K562 (cell line): ENCODE data around the gene EID2. TPM values are rescaled to one million over a fixed set of nuclear protein-coding genes. Genes with fewer than 3 reads are reported as not detected.

Experiments
- ATAC-seq: fragments of 200-7000 bp; cut with Tn5 transposase; 3 replicates; pipeline ENCODE4 v1.9.1; 2020; ENCODE audit warnings: moderate library complexity
- BruUV-seq: library from RNA; stranded (reverse); fragments of 400-500 nt; replicated peaks from 2 replicates; lab custom pipeline; 2021; lab: Mats Ljungman, UMichigan
- CTCF ChIA-PET: fragments of 300-600 bp; formaldehyde crosslinking; extraction: SDS; loops from one replicate; lab custom pipeline; 2021; ENCODE audit warnings: low intra/inter-chr PET ratio; lab: Yijun Ruan, JAX
- POLR2A ChIA-PET: fragments of 300-600, 350-650 bp; sonication (Branson Sonifier 250); formaldehyde crosslinking; extraction: SDS; loops from one replicate; lab custom pipeline; 2021; ENCODE audit warnings: antibody characterized with exemption, inconsistent platforms; lab: Yijun Ruan, JAX
- DNase-seq, 4 experiments: peaks; one replicate each; pipeline versions ENCODE4 v3.0.0 to v3.0.0-alpha.2; 2011 to 2018; ENCODE audit warnings: low spot score in 3 of 4, mixed read lengths in 3 of 4; ENCODE audit errors: extremely low read depth in 1 of 4
- FAIRE-seq: peaks from 2 replicates; lab custom pipeline; 2011; peaks lifted over from hg19 to GRCh38; lab: Jason Lieb, UNC
- H2AFZ ChIP-seq: 2 replicates; pipeline ENCODE4 v1.6.0; 2011; ENCODE audit warnings: low read depth, low read length, control low read depth, inconsistent platforms
- H3K27ac ChIP-seq: fragments of 200-600 bp; 3 replicates; pipeline ENCODE4 v1.8.0; 2011; ENCODE audit warnings: low read depth, mild to moderate bottlenecking, control low read depth, inconsistent platforms, low read length, moderate library complexity, mixed read lengths; ENCODE audit errors: extremely low read depth
- H3K27me3 ChIP-seq, 2 experiments: fragments of 300-600 bp in 1 of 2; 2 replicates in 1 of 2; 3 replicates in 1 of 2; pipeline versions ENCODE4 v1.6.0 to v1.8.0; 2011; ENCODE audit warnings: inconsistent platforms in 2 of 2, low read length in 2 of 2, mild to moderate bottlenecking in 1 of 2, mixed read lengths in 1 of 2, moderate library complexity in 1 of 2; ENCODE audit not compliant: control insufficient read depth in 2 of 2, insufficient read depth in 2 of 2
- H3K36me3 ChIP-seq: fragments of 300-600 bp; 3 replicates; pipeline ENCODE4 v1.8.0; 2011; ENCODE audit warnings: mild to moderate bottlenecking, low read length, inconsistent platforms; ENCODE audit not compliant: control insufficient read depth, insufficient read depth
- H3K4me1 ChIP-seq, 2 experiments: fragments of 200-600 bp in 1 of 2; replicated peaks in 1 of 2; 2 replicates in 1 of 2; 3 replicates in 1 of 2; pipeline versions ENCODE4 v1.5.1 to v1.8.0; 2011; ENCODE audit warnings: inconsistent platforms in 2 of 2, low read length in 2 of 2, mild to moderate bottlenecking in 1 of 2, mixed read lengths in 1 of 2, moderate library complexity in 1 of 2; ENCODE audit not compliant: control insufficient read depth in 2 of 2, insufficient read depth in 2 of 2
- H3K4me2 ChIP-seq: 2 replicates; pipeline ENCODE4 v1.6.1; 2011; ENCODE audit warnings: low read length, control low read depth, inconsistent platforms, mixed read lengths; ENCODE audit not compliant: insufficient read depth
- H3K4me3 ChIP-seq: fragments of 200-600 bp; sonication (generic), shearing (Covaris generic); 2 replicates; pipeline ENCODE4 v1.5.1; 2016; ENCODE audit warnings: control low read depth, inconsistent platforms
- H3K79me2 ChIP-seq: fragments of 200-600 bp; 3 replicates; pipeline ENCODE4 v1.8.0; 2011; ENCODE audit warnings: low read length, inconsistent platforms; ENCODE audit not compliant: control insufficient read depth, insufficient read depth
- H3K9ac ChIP-seq, 2 experiments: 2 replicates each; pipeline versions ENCODE4 v1.6.0 to v1.6.1; 2011; ENCODE audit warnings: low read depth in 2 of 2, low read length in 2 of 2, control low read depth in 1 of 2, inconsistent platforms in 1 of 2, mild to moderate bottlenecking in 1 of 2, mixed read lengths in 1 of 2; ENCODE audit not compliant: insufficient read depth in 1 of 2
- H3K9me1 ChIP-seq: one replicate; pipeline ENCODE4 v1.6.0; 2011; ENCODE audit warnings: inconsistent platforms, mild to moderate bottlenecking, low read length, moderate library complexity; ENCODE audit not compliant: control insufficient read depth, insufficient read depth
- H3K9me3 ChIP-seq: replicated peaks from 2 replicates; pipeline ENCODE4 v1.5.1; 2011; ENCODE audit warnings: low read depth, low read length, inconsistent platforms; ENCODE audit not compliant: control insufficient read depth, insufficient read depth
- H4K20me1 ChIP-seq: replicated peaks from 2 replicates; pipeline ENCODE4 v1.6.1; 2011; ENCODE audit warnings: low read length, inconsistent platforms, mixed read lengths; ENCODE audit not compliant: control insufficient read depth, insufficient read depth
- CHCHD3 ChIP-seq: fragments of 250-450 bp; sonication (Bioruptor Pico); IDR thresholded peaks from 2 replicates; pipeline ENCODE4 v2.1.2; 2022; ENCODE audit warnings: mild to moderate bottlenecking
- WGBS: fragments of 100-300 bp; shearing (Covaris generic); methylation state at CpG from one replicate; pipeline ENCODE4 v1.1.6; 2016; ENCODE audit warnings: low coverage, mixed read lengths; ENCODE audit not compliant: insufficient coverage; ENCODE audit errors: missing lambda C conversion rate; 5-methylcytosine and 5-hydroxymethylcytosine counted together
- in situ Hi-C: fragments of 300-500 bp; cut with MboI; formaldehyde crosslinking; loops from 4 replicates; pipeline ENCODE4 v1.15.0; 2018; ENCODE audit warnings: inconsistent platforms, mixed read lengths
- intact Hi-C: fragments of 100-400 bp; cut with micrococcal nuclease; formaldehyde crosslinking; loops from 2 replicates; pipeline ENCODE4 v1.14.2; 2022
- polyA plus RNA-seq, 8 experiments: library from polyadenylated mRNA; depleted of rRNA in 4 of 8; stranded (reverse) in 5 of 8; unstranded in 3 of 8; fragments of >200 nt; fragmentation: Nextera tagmentation in 2 of 8; fragmentation: Illumina TruSeq in 1 of 8; extraction: Ambion mirVana in 2 of 8; extraction: Trizol in 1 of 8; gene quantifications; 2 replicates each; pipeline versions ENCODE4 v1.2.1 to v1.2.3, GENCODE V29; 2011 to 2014; ENCODE audit warnings: inconsistent platforms in 1 of 8, missing spikeins in 1 of 8
- total RNA-seq, 7 experiments: library from RNA; depleted of rRNA in 6 of 7; stranded (reverse); fragments of >200 nt in 6 of 7; fragmentation: Illumina TruSeq in 2 of 7; extraction: Trizol in 2 of 7; gene quantifications; 2 replicates each; pipeline versions ENCODE4 v1.2.1 to v1.2.3, GENCODE V29; 2011 to 2021; ENCODE audit warnings: low replicate concordance in 1 of 7
- TF ChIP-seq, protein P1 (sequence below): fragments of 450-650 bp; IDR thresholded peaks from 2 replicates; pipeline ENCODE4 v1.6.1; 2018; ENCODE audit not compliant: partially characterized antibody

The EID2 gene
- total and polyA plus RNA-seq, 9 of the 15 experiments (the other 6 are each of a cell fraction or from before 2014, with no cell fraction given) = 2.5 to 18.5 (median 11.3) TPM

DNA sequence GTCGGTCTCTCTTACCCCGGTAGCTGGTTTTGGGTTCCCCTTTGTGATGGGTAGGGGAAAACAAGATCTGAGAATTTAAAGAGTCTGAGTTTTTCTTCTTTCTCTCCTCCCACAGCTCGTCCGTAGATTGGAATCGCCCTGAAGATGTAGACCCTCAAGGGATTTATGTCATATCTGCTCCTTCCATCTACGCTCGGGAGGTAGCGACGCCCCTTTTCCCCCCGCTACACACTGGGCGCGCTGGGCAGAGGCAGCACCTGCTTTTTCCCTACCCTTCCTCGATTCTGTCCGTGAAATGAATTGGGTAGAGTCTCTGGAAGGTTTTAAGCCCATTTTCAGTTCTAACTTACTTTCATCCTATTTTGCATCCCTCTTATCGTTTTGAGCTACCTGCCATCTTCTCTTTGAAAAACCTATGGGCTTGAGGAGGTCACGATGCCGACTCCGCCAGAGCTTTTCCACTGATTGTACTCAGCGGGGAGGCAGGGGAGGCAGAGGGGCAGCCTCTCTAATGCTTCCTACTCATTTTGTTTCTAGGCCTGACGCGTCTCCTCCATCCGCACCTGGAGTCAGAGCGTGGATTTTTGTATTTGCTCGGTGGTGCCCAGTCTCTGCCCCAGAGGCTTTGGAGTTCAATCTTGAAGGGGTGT, 32.1 kb downstream of the EID2 start:
- Histone ChIP-seq H3K9me1 (no peaks in the 10 kb centered on the region), H3K27me3 (no peaks in the 10 kb centered on the region)
- no peak for DNase-seq
- 33% methylated on average over 22 of the region's 24 CpGs for WGBS
- POLR2A ChIA-PET = interaction anchor here (0.7 to 1.9 kb wide), 3 partner anchors 9 to 72 kb away, joined by 4 to 5 read pairs (median 4); partner anchors contain the start of genes DLL3, EID2B and RPS16
- TF ChIP-seq, protein P1, sequence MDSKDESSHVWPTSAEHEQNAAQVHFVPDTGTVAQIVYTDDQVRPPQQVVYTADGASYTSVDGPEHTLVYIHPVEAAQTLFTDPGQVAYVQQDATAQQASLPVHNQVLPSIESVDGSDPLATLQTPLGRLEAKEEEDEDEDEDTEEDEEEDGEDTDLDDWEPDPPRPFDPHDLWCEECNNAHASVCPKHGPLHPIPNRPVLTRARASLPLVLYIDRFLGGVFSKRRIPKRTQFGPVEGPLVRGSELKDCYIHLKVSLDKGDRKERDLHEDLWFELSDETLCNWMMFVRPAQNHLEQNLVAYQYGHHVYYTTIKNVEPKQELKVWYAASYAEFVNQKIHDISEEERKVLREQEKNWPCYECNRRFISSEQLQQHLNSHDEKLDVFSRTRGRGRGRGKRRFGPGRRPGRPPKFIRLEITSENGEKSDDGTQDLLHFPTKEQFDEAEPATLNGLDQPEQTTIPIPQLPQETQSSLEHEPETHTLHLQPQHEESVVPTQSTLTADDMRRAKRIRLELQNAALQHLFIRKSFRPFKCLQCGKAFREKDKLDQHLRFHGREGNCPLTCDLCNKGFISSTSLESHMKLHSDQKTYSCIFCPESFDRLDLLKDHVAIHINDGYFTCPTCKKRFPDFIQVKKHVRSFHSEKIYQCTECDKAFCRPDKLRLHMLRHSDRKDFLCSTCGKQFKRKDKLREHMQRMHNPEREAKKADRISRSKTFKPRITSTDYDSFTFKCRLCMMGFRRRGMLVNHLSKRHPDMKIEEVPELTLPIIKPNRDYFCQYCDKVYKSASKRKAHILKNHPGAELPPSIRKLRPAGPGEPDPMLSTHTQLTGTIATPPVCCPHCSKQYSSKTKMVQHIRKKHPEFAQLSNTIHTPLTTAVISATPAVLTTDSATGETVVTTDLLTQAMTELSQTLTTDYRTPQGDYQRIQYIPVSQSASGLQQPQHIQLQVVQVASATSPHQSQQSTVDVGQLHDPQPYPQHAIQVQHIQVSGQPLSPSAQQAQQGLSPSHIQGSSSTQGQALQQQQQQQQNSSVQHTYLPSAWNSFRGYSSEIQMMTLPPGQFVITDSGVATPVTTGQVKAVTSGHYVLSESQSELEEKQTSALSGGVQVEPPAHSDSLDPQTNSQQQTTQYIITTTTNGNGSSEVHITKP = peak; percentile 85
- TF ChIP-seq CHCHD3 (CRISPR knock-in tag) = no peak
- TF ChIP-seq, all 486 proteins: peak for 1
- in situ Hi-C loops = no loop called here
- Histone ChIP-seq H3K79me2 (no peaks in the 10 kb centered on the region), H3K4me2 (peak overlapping the region; percentile 85), H3K9ac (peak overlapping the region; percentile 24 to 93), H3K4me3 (peak overlapping the region; percentile 52), H3K27ac (no peak overlapping the region), H4K20me1 (no peaks in the 10 kb centered on the region), H3K4me1 (peaks cover 9 to 29% of the 10 kb centered on the region in 2 experiments), H3K36me3 (no peaks in the 10 kb centered on the region), H2AFZ (peak overlapping the region; percentile 91), H3K9me3 (no peaks in the 10 kb centered on the region)
- intact Hi-C loops = no loop called here
- BruUV-seq = TSS peak; percentile 79
- ATAC-seq = no peak
- CTCF ChIA-PET = interaction anchor here (0.7 kb wide), 1 partner anchor 976 kb away, joined by 4 read pairs; no protein-coding TSS in a partner anchor
- no peak for FAIRE-seq
